Neural cell (in vitro differentiated cells): ENCODE results near the gene HEPHL1.

Experiments used
- EZH2 ChIP-seq: fragments of 200-600, 300-800 bp; shearing (Covaris generic), sonication (generic); IDR thresholded peaks from 2 replicates; pipeline ENCODE4 v1.6.1; 2014; ENCODE audit warnings: antibody characterized with exemption, low read length, borderline replicate concordance, mild to moderate bottlenecking; ENCODE audit not compliant: insufficient read depth, poor library complexity, severe bottlenecking
- POLR2AphosphoS5 ChIP-seq: IDR thresholded peaks from 2 replicates; pipeline ENCODE4 v1.6.1; 2012
- SMC3 ChIP-seq: fragments of 450-650 bp; conservative IDR thresholded peaks from 2 replicates; pipeline ENCODE4 v1.6.1; 2014; ENCODE audit warnings: antibody characterized with exemption, mild to moderate bottlenecking, moderate library complexity; ENCODE audit not compliant: poor library complexity
- TAF1 ChIP-seq: IDR thresholded peaks from 2 replicates; pipeline ENCODE4 v1.6.1; 2012; ENCODE audit warnings: low read depth
- TF ChIP-seq, protein P1 (sequence below): fragments of 450-650 bp; IDR thresholded peaks from 2 replicates; pipeline ENCODE4 v1.5.1; 2014; ENCODE audit warnings: antibody characterized with exemption, mild to moderate bottlenecking, moderate library complexity; ENCODE audit not compliant: poor library complexity, severe bottlenecking

GRCh38 chr11:93986716-93987115, 34.4 kb upstream of the HEPHL1 start:
- TF ChIP-seq, protein P1, sequence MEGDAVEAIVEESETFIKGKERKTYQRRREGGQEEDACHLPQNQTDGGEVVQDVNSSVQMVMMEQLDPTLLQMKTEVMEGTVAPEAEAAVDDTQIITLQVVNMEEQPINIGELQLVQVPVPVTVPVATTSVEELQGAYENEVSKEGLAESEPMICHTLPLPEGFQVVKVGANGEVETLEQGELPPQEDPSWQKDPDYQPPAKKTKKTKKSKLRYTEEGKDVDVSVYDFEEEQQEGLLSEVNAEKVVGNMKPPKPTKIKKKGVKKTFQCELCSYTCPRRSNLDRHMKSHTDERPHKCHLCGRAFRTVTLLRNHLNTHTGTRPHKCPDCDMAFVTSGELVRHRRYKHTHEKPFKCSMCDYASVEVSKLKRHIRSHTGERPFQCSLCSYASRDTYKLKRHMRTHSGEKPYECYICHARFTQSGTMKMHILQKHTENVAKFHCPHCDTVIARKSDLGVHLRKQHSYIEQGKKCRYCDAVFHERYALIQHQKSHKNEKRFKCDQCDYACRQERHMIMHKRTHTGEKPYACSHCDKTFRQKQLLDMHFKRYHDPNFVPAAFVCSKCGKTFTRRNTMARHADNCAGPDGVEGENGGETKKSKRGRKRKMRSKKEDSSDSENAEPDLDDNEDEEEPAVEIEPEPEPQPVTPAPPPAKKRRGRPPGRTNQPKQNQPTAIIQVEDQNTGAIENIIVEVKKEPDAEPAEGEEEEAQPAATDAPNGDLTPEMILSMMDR: no peak
- TF ChIP-seq EZH2 (no peak), TAF1 (no peak), POLR2AphosphoS5 (no peak), SMC3 (no peak)
